T-helper 22 cell (primary cell): ENCODE results near the gene NASP.
"Not testable (repeated sequence)": the region's sequence is repeated elsewhere in the genome, so short reads cannot be mapped to it uniquely, and the experiment has no call there.

ENCODE experiments used
- DNase-seq: peaks from one replicate; pipeline ENCODE4 v3.0.0-alpha.2; 2020; ENCODE audit warnings: low read depth

The NASP gene

GRCh38 chr1:45570631-45571030 is 13.2 kb upstream of the NASP start:
- no peak for DNase-seq

GRCh38 chr1:45573231-45573804 is 10.5 kb upstream of the NASP start:
- DNase-seq, result no peak

GRCh38 chr1:45574105-45574626 is 9.7 kb upstream of the NASP start:
- no peak for DNase-seq

GRCh38 chr1:45583264-45583665 is 576 bp upstream of the NASP start:
- DNase-seq, result peak; percentile 92

GRCh38 chr1:45584351-45585109 is 689 bp downstream of the NASP start:
- DNase-seq, result peak; percentile 78

- no peak for DNase-seq
These were observed 1.2 kb downstream of the NASP start for GRCh38 chr1:45585110-45585426.

- no peak for DNase-seq
These were observed 1.7 kb downstream of the NASP start for GRCh38 chr1:45585496-45586075.

GRCh38 chr1:45586769-45587168 is 2.9 kb downstream of the NASP start:
- no peak for DNase-seq

- DNase-seq, result no peak
These were observed 6.0 kb downstream of the NASP start for GRCh38 chr1:45589861-45590260.

- no peak for DNase-seq
These were observed 10.6 kb downstream of the NASP start for GRCh38 chr1:45594412-45594811.

GRCh38 chr1:45596765-45597164 is 12.9 kb downstream of the NASP start:
- DNase-seq, result not testable (repeated sequence)

- DNase-seq, result no peak
These were observed 20.4 kb downstream of the NASP start for GRCh38 chr1:45604239-45604638.

GRCh38 chr1:45607404-45608074 is 23.7 kb downstream of the NASP start:
- DNase-seq, result no peak

- no peak for DNase-seq
These were observed 24.6 kb downstream of the NASP start for GRCh38 chr1:45608175-45609156.

- no peak for DNase-seq
These were observed 26.9 kb downstream of the NASP start for GRCh38 chr1:45610589-45611226.

GRCh38 chr1:45612941-45613579 is 29.2 kb downstream of the NASP start:
- DNase-seq, result no peak

- DNase-seq, result no peak
These were observed 32.0 kb downstream of the NASP start for GRCh38 chr1:45615885-45616284.

- no peak for DNase-seq
These were observed 33.8 kb downstream of the NASP start for GRCh38 chr1:45617618-45618017.

- DNase-seq, result no peak
These were observed 35.5 kb downstream of the NASP start for GRCh38 chr1:45619149-45619921.
